HPDE6-E6E7 (cell line): Measurements from ENCODE around the gene FAM124B.

Source experiments
- DNase-seq: peaks from one replicate; pipeline ENCODE4 v3.0.0; 2011; ENCODE audit warnings: missing footprints; ENCODE audit errors: extremely low spot score

The FAM124B gene

DNA sequence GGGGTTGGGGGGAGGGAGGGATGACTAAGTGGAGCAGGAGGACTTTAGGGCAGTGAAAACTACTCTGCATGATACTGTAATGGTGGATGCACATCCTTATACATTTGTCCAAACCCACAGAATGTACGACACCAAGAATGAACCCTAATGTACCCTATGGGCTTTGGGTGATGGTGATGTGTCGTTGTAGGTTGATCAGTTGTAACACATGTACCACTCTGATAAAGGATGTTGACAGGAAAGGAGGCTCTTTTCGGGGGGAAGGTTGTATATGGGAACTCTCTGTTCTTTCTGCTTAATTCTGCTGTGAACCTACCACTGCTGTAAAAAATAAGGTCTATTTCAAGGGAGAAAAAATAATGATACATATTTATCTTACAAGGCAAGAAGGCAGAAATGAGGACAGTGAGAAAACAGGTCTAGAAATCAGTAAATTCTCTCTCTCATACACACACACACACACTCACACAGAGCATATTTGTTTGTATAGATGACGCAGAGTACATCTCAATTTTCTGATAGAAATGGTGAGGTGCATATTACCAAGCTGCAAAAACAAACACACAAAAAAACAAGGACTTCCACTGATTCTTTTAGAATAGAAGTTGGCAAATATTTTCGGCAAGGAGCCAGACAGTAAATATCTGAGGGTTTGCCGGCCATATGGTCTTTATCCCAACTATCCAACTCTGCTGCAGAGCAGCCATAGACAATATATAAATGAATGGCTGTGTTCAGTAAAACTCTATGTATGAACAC, 20.2 kb downstream of the FAM124B start:
- DNase-seq = no peak

DNA sequence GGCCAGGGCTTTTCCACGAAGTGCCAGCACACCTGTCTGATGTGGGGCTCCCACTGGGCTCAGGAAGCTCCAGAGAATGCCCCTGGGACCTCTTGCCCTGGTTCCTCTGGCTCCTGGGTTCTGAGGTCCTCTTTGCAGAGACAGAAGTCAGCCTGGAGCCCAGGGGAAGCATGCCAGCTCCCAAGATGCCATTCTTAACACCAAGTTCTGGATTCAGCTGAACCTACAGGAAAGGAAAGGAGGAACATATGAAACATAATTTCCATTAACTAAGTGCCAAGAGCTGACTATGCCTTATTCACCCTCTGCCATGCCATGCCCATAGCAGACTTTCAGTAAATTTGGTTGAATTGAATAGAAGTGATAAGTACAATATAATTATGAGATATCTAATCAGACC, 21.9 kb downstream of the FAM124B start:
- no peak for DNase-seq

DNA sequence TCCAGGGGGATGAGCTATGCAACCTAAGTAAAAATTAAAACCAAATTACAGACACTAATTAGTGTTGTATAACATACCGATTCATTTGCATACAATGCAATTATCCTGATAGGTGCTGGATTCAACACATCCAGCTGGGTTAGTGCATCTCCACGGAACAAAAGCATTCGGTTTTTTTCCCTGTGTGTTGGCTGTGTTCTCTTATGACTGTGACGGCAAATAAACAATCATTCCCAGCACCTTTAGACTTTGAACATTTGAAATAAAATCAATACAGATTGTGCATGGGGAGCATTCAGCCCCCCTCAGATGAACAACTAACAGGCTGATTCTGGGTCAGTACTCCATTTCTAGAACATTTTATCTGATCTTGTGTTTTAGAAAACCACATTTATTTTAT, 22.7 kb downstream of the FAM124B start:
- DNase-seq = no peak

DNA sequence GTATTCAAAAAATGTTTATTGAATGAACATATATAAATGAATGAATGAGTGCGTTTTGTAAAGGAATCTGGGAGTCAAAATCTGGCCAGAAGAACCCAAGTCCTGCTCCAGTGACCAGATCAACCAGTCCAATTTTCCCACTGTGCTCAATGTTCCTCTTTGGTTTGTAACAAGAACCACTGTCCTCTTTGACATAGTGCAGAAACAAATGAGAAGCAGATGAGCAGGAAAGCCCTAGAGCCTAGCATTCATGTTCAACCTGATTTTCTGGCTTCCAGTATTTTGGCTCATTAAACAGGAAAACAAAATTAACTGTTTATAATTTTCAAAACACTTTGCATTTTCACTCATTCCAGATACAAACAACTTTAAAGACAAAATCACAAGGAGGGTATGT, 23.2 kb downstream of the FAM124B start:
- DNase-seq = no peak

GRCh38 chr2:224377751-224378700, 23.9 kb downstream of the FAM124B start:
- no peak for DNase-seq

DNA sequence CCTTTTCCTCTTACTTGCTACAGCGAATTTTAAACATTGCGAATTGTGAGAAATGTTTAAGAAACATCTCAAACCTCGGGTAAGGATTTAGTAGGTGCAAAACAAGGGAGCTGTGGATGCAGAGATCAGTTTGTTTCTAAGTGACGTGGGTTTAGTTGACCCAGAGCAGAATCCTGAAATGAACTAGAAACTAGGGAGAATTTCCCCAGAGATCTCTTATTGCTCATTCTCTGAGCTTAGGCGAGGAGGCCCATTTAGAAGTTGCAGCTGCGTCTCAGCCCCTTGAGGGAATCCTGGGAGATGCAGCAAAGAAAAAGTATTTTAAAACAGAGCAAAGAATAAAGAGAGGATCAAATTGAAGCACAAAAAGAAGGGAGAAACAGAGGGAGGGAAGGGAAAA, 29.3 kb downstream of the FAM124B start:
- DNase-seq = no peak

- DNase-seq = no peak
Observed at GRCh38 chr2:224369028-224369632, 32.8 kb downstream of the FAM124B start.

DNA sequence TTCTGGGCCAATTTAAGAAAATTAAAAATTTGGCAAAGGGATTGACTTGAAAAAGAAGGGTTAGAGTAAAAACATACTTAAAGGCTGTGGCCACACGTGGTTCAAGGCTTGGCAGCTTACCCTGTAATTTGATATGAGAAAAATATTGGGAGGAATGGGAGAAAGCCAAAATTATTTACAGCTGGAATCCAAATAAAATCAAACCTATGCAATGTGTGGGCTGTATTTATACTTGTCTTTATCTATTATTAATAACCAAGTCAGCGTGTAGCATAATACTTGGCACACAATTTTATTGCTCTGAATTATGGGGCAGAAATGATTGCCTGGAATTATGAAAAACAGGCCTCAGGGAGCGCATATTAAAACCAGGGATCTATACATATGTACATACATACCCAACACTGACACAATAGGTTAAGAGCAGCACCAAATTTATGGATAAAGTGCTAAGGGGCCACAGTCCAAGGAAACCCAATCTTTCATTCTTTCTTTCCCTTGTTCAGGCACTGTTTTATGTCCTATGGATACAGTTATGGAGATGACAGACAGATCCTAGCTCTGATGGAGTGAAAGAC, 35.6 kb downstream of the FAM124B start:
- no peak for DNase-seq

GRCh38 chr2:224365331-224365730, 36.6 kb downstream of the FAM124B start:
- no peak for DNase-seq

- DNase-seq = no peak
Observed at GRCh38 chr2:224363281-224363680, 38.6 kb downstream of the FAM124B start.

GRCh38 chr2:224362094-224362493, 39.8 kb downstream of the FAM124B start:
- DNase-seq = no peak

DNA sequence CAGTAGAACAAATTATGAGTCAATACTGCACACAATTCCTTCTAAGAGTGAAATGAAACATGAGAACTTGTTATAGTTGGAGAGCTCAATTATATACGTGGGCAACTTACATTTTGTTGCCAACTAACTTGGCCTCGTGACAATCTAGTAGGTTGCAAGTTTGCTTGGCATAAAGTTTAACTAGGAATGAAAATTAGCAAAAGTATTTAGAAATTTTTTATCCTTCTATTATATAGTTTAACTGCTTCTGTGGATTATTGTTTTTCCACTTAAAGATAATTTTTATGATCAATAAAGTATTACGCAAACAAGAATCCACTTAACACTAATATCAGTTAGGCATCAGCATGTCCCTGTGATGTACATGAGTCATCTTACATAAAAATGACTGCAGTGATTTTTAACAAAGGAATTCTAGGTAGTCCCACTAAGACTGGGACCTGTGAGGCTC, 41.1 kb downstream of the FAM124B start:
- no peak for DNase-seq

- no peak for DNase-seq
Observed at GRCh38 chr2:224359569-224359968, 42.3 kb downstream of the FAM124B start.

DNA sequence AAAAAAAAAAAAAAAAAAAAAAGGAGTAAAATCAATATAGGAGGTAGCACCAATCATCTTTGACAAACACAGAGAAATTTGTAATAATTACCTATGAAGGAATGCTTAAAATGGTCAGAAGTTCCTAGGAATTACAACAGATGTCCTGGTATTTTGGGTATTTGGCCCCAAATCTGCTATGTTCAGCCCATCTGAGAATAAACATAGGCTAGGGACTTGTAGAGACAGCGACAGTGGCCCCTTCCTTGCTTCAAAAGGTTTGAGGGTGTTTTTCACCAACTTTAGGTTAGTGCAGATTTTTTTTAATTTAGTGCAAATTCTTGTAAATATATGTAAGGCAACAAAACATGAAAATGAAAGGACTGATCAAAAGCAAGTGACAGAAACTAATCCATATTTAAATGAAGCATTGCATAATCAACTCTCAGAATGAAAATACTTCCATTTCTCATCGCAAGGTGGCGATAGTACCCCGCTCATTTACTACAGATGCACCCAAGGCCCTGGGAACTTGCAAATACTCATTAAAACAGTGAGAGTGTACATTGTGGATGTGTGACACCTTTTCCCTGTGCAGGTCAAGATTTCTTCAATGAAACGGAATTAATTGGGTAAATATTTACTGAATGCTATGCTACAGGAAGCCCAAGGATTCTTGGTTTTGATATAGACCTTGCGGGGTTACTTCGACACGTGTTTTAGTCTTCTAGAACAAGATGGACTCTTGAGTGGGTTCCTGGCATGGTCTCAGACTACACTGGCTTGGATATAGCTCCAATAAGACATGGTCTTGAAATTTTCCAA, 44.6 kb downstream of the FAM124B start:
- DNase-seq = peak; percentile 40

GRCh38 chr2:224354632-224355211, 47.2 kb downstream of the FAM124B start:
- no peak for DNase-seq

GRCh38 chr2:224350703-224351102, 51.2 kb downstream of the FAM124B start:
- no peak for DNase-seq

DNA sequence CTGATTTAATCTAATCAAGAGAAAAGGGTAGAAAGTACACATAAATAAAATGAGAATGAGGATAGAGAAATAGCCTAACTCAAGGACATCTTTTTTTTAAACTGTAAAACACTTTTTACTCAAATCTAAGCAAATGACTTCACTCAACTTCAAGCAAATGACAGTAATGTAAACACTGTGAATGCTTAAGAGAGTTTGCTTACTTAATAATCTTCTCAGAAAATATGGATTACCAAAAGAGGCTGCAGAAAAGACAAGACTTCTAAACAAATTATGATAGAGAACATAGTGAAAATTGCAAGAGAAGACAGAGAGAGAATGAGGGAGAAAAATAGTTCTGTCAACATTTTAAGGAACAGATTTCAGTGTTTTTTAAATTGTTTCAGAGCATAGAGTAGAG, 52.5 kb downstream of the FAM124B start:
- DNase-seq = no peak

DNA sequence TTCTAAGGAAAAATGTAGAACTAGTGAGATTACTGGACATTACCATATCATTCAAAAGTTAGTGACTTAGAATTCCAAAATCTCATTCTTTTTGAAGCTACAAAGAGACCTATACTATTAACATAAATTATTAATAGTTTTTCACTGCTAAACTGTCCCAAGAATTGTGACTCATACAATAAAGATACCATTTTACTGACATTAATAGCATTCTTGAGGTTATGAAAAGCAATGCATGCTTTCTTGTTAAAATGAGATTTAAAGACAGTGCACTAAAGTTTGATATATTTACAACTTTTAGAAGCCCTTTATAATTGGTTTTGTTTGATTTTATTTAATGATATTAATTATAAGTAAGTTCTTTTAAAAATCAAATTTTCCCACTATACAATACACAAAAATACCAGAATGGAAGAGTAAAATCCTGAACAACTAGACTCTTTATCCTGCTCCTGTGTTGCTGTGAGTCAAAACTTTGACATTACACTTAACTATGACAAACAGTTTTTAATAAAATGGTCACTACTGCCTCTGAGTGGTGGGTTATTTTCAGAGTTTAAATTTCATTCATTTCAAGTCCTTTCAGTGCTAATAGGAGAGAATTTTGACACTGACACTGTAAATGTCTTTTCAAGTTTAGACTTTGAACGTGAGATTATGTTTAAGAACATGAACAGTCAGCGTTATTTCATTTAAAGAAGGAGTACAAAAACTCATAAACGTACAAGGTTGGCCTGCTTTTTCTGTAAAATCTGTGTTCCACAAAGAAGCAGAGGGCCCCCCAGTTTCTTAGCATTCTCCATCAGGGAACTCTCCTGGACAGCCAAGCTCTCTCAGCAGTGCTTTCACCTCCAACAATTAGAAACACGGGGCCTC, 54.5 kb downstream of the FAM124B start:
- no peak for DNase-seq

DNA sequence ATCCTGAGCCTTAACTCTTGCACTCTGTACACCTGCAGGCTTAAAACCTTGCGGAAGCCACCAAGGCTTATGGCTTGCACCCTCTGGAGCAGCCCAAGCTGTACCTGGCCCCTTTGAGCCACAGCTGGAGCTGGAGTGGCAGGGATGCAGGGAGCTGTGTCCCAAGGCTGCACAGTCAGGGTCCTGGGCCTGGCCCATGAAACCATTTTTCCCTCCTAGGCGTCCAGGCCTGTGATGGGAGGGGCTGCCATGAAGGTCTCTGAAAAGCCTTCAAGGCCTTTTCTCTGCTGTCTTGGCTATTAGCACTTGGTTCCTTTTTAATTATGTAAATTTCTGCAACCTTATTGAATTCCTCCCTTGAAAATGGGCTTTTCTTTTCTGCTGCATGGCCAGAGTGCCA, 56.4 kb downstream of the FAM124B start:
- DNase-seq = no peak

- no peak for DNase-seq
Observed at GRCh38 chr2:224343226-224343625, 58.7 kb downstream of the FAM124B start.
